ENCODE results near the gene MBD2.
"Not testable (repeated sequence)": the region's sequence is repeated elsewhere in the genome, so short reads cannot be mapped to it uniquely, and the experiment has no call there.

The MBD2 gene

GRCh38 chr18:54151376-54151775 lies 73.1 kb downstream of the MBD2 start:
- no peak for DNase-seq (ENCODE audit: low read depth, low spot score)

- DNase-seq (ENCODE audit: low read depth, low spot score) = peak; percentile 55
Observed at GRCh38 chr18:54150226-54150625, 74.2 kb downstream of the MBD2 start.

DNA sequence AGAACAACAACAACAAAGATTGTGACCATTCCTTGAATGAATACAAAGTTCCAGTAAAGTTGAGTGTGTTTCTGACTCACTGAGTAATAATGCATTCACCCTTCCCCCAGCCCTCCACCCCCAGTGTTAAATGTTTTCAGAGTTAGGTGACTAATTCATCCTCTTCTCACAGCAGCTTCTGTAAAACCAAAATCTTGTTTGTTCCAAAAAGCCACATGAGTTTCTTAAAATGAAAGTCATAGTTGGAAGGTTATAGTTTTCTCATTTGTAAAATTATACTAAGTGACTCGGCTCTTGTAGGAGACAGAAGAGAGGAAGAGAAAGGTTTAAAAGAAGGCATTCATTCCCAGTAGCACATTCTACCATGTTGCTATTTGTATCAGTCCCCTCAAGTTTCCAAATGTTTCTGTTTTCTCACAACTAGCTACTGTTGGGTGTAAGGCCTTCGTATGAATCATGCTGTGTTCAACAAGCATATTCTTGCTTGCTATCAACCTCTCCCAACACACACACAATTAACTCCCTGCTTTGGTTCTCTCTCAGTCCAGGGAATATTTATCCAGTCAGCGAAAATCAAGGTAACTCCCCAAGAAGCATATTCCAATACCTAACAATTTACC lies 75.3 kb downstream of the MBD2 start:
- DNase-seq (ENCODE audit: low read depth, low spot score) = peak; percentile 30

- peak; percentile 18 for DNase-seq (ENCODE audit: low read depth, low spot score)
Observed at GRCh38 chr18:54148678-54149077, 75.8 kb downstream of the MBD2 start.

DNA sequence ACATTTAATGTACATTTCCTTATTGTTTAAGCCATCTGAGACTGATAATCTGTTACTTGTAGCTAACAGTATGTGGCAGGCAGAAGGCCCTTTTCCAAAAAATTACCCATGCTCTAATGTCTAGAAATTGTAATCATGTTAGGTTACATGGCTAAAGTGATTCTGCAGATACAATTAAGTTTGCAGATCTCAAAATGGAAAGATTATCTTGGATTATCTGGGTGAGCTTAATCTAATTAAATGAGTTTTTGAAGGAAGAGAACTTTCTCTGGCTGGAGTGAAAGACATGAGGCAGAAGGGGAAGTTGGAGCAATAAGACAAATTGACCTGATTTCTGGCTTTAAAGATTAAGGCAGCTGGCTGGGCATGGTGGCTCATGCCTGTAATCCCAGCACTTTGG lies 76.3 kb downstream of the MBD2 start:
- no peak for DNase-seq (ENCODE audit: low read depth, low spot score)

DNA sequence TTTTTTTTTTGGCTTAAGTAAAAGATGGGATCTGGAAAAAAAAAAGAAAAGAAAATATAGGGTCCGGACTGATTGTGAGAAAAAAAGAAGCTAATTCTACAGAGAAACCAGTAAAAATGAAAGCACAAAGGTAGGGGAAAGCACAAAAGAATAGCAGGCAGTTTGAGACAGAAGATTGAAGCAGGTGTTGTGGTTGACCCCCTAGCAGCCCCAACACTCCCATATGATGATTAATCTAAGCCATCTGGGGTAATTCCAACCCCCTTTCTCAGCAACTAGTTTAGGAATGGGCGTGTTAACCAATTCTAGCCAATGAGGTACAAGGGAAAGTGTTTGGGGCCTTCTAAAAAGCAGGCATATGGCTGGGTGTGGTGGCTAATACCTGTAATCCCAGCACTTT lies 77.0 kb downstream of the MBD2 start:
- no peak for DNase-seq (ENCODE audit: low read depth, low spot score)

- no peak for DNase-seq (ENCODE audit: low read depth, low spot score)
Observed at GRCh38 chr18:54141041-54141608, 83.3 kb downstream of the MBD2 start.

DNA sequence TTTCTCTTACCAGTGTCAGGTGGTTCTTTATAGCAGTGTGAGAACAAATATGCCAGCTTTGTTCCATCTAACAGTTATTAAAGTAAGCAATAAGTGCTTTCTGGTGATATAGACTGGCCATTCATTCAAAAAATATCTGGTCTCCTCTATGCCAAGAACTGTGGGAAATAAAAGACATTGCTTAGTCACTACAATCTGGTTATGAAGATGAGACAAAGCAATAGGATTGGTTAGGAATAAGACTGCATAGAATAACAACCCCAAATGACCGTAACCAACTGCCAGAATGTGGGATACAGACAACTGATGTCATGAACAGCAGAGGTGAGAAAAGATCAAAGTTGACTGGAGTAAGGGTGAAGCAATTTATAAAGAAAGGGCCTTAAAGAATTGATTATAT lies 83.8 kb downstream of the MBD2 start:
- no peak for DNase-seq (ENCODE audit: low read depth, low spot score)

DNA sequence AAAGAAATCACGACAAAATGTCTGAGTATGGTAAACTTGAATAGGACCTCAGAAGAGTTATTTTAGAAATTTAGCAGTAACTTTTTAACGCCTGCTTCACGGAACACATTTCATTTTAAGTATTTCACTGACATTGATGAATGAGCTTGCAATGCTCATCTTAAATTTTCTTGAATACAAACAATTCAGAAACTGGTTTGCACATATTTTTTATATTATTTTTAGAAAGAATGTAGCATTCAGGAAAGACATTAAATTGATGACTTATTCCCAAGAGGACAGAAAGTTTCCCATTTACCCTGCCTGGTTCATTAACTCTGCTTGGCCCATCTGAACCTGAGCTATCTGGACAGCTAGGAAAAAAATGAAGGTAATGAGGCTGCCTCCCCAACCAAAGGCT lies 89.3 kb downstream of the MBD2 start:
- no peak for DNase-seq (ENCODE audit: low read depth, low spot score)

- DNase-seq (ENCODE audit: low read depth, low spot score) = no peak
Observed at GRCh38 chr18:54134053-54134452, 90.4 kb downstream of the MBD2 start.

DNA sequence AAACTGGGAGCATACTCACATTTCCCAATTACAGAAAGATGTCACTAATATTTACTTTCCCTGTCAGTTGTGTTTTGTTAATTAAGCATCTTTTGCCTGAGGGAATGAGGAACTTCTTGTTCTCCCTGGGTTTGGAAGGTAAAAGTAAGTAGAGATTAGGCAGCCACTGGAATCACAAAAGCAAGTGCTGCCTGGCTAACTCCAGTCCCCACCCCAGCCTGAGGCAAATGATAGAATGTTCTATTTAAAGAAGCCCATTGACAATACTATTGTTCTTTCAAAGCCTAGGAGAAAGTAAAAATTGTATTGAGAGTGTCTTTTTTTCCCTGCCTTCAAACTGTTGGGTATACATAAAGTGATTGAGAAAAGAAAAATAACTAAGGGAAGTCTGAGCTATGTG lies 93.8 kb downstream of the MBD2 start:
- peak; percentile 84 for DNase-seq (ENCODE audit: low read depth, low spot score)

GRCh38 chr18:54130177-54130576 lies 94.3 kb downstream of the MBD2 start:
- DNase-seq (ENCODE audit: low read depth, low spot score) = no peak

GRCh38 chr18:54129448-54130067 lies 94.9 kb downstream of the MBD2 start:
- no peak for DNase-seq (ENCODE audit: low read depth, low spot score)

DNA sequence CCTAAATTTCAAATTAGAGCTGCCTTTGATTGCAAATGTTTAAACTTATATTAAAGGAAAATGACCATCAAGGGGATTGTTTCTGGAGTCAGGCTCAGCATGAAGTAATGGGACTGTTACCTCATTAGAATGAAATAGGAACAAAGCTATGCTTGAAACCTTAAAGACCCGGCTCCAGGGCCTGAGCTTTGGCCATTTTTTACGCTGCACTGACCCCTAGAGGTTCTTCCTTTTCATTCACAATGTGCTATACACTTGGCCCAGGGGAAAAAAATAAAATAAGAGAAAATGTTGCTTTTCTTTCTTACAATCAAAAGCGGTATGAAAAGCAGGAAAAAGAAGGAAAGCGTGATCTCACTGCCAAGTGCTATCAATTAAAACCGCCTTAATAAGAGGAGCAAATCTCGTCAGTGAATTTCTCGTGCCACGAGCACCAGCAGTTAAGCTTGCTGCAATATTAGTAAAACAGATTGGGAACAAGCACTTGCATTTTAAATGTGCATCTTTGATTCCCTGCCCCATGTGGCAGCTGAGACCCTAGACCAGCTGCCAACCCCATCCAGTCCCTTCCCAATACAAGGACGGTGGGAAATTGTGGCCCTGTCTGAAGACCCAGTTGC lies 96.6 kb downstream of the MBD2 start:
- peak; percentile 76 for DNase-seq (ENCODE audit: low read depth, low spot score)

- no peak for DNase-seq (ENCODE audit: low read depth, low spot score)
Observed at GRCh38 chr18:54125429-54125828, 99.0 kb downstream of the MBD2 start.

DNA sequence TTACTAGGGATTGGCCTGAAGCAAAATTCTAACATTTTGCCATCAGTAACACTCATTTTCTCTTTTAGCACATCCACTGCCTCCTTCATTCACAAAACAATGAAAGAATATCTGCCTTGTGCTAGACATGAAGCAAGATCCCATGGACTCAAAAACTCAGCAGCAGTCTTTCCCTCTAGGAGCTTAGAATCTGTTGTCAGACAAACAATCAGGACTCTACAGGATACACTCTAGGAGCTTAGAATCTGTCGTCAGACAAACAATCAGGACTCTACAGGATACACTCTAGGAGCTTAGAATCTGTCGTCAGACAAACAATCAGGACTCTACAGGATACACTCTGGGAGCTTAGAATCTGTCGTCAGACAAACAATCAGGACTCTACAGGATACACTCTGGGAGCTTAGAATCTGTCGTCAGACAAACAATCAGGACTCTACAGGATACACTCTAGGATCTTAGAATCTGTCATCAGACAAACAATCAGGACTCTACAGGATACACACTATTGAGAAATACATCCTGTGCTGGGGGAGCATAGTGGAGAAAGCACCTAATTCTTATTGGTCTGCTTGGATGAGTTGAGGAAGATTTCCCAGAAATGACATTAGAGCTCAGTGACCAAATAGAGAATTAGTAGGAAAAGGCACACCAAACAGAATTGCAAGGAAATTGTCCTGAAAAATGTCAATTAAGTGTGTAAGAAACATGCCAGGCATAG lies 100.6 kb downstream of the MBD2 start:
- DNase-seq (ENCODE audit: low read depth, low spot score) = not testable (repeated sequence)

- peak; percentile 27 for DNase-seq (ENCODE audit: low read depth, low spot score)
Observed at GRCh38 chr18:54119524-54120019, 104.9 kb downstream of the MBD2 start.

DNA sequence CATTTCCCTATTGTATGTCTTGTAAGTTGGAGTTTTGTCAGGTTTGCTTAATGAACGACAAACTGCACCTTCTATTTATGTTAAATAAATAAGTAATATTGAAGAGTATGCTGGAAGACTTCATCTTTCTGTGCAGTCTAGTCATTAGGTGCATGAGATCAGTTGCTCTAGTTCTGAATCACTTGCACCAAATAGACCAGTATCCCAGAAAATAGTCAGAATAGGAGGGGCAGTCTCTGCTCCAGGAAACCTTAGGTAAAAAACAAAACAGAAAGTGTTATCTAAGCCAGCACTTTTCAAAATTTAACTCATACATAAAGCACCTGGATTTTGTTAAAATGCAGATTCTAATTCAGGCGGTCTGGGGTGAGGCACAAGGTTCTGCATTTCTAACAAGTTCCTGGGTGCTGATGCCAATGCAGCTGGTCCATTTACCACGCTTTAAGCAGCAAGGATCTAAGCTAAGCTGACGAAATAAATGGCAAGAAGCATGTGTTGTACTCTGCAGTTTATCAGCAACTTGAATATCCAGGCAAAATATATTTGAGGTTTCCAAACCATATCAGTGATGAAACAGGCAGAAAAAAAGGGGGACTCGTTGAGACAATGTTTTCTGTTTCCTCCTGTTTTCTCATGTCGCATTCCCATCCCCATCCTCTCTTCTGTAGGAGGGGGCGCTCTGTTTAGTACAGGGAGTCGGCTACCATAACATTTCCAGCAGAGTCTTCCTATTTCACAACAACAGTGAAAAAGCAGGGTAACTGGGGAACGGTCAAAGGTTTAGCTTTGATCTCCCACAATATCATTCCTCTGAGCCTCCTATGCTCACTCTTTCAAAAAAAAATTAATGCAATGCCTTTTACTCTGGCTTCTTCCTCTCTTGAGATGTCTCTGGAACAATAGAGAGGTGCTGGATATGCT lies 106.4 kb downstream of the MBD2 start:
- no peak for DNase-seq (ENCODE audit: low read depth, low spot score)

DNA sequence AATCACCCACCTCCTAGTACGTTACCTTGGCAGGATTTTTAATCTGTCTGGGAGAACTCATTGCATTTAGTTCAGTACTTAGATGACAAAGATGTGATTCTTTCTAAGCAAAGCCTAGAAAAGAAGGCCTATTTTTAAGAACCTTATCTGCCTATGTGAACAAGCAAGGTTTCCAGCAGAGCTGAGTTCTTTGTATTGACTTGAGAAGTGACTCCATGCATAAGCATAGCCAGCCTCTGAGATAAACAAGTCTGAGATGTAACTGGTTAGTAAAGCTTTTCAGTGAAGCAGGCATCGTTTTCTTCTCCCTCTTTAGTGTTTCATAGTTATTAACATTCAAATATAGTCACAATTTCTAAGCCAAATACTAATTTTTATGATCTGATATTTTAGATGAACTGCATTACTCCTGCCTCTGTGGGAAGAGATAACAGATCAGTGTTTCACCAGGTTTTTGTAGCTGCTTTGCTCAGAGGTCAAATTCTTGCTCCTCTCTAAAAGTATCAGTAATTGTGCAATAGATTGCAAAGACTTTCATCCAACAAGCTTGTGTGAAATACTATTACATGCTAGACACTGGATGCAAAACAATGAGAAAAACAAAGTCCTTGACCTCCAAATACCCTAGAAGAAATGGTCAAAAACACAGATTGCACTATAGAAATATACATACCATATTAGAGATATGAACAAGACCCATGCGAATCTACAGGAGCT lies 107.8 kb downstream of the MBD2 start:
- DNase-seq (ENCODE audit: low read depth, low spot score) = no peak

- DNase-seq (ENCODE audit: low read depth, low spot score) = no peak
Observed at GRCh38 chr18:54112356-54112755, 112.1 kb downstream of the MBD2 start.

Data from ELF-1 (cell line).